HG03575 (cell line): Measurements from ENCODE around the gene FUT7.
"Not testable (repeated sequence)": the region's sequence is repeated elsewhere in the genome, so short reads cannot be mapped to it uniquely, and the experiment has no call there.

Source experiments
- ATAC-seq: cut with Tn5 transposase; IDR thresholded peaks from one replicate; pipeline ENCODE4 v1.9.1; 2021; ENCODE audit not compliant: unreplicated experiment, insufficient number of reproducible peaks, low FRiP score; ENCODE audit errors: extremely low read depth

Gene FUT7

DNA sequence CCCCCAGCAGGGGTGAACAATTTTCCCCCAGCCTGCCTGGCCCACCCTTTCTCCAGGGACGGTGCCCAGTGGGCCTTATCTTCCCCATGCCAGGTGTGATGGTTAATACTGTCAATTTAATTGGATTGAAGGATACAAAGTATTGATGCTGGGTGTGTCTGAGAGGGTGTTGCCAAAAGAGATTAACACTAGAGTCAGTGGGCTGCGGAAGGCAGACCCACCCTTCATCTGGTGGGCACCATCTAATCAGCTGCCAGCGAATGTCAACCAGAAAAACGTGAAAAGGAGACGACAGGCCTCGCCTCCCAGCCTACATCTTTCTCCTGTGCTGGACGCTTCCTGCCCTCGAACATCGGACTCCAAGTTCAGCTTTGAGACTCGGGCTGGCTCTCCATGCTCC is 5.6 kb upstream of the FUT7 start:
- no peak for ATAC-seq

DNA sequence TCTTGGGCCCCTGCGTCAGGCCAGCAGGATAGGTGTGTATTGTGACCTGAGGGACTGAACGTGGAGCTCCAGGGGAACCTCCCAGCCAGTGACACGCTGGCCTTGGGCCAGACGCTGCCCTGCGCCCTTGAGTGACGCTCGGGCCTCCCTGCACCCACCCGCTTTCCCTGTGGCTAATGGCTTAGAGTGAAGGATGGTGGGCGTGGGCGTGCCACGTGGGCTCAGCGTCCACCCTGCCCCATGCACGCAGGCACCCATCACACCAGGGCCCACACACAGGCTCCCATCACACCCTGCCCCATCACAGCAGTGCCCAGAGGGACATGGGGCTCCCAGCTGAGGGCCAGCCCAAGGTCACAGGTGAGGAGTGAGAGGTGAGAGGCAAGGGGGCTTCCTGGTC is 5.1 kb upstream of the FUT7 start:
- ATAC-seq = no peak

DNA sequence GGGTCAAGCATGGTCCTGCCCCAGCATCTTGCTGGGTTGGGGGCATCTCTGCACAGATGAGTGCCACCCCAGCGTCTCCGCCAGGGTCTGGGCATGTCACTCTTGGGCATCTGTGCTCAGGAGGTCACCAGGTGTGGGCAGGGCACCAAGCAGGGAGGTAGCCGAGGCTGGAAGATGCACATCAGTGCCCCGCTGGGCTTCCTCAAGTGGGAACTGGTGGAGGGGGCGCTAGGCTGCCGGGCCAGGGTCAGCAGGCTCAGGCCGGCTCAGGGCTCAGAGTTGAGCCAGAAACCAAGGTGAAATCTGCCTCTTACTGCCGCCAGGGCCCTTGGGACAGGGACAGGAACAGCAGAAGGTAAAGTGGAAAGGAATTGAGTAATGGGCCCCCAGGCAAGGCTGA is 4.0 kb upstream of the FUT7 start:
- ATAC-seq = no peak

DNA sequence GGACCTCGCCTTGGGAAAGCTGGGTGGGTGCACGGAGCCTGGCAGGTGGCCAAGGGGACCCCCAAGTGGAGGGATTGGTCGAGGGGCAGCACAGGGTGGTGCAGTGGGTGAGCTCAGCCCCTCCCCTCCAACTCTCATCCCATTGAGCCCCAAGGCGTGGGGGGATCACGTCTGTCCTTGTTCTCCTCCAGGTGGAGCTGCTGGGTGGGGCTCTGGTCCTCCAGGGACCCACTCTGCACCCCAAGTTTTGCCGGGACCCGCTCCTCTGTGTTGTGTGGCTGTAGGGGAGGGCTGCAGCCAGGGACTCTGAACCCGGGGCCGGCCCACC is 3.6 kb upstream of the FUT7 start:
- no peak for ATAC-seq

DNA sequence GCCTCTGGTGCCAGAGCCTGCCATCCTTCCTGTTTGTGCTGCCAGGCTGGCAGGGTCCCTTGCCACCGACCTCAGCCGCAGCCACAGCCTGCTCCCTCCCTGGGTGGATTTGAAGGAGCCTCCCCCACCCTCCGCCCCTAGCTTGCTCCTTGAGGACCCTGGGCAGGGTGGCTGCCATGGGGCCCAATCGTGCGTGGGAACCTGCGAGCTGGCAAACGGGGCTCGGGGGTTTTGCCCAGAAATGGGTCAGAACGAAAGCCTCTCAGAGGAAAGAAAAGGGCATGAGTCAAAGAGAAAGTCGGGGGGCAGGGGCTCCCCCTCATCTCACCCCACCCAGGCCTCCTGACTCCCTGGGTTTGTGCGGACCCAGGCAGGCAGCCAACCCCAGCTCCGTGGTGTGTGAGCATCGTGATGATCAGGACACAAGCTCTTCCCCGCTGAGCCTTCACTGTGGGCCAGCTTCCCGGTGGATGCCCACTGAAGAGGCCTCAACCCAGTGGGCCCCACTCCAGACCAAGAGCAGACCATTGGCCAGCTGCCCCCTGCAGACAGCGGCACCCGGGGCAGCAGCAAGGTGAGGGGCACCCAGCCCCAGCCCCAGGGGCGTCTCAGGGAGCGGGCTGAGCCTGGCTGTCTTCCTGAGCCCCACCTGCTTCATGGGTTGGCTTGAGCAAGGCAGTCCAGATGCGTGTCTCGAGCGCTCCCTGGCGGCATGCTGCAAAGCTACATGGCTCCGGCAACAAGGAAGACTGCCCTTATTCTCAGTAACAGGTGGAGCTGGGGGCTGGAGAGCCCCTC is 3.0 kb upstream of the FUT7 start:
- ATAC-seq = no peak

DNA sequence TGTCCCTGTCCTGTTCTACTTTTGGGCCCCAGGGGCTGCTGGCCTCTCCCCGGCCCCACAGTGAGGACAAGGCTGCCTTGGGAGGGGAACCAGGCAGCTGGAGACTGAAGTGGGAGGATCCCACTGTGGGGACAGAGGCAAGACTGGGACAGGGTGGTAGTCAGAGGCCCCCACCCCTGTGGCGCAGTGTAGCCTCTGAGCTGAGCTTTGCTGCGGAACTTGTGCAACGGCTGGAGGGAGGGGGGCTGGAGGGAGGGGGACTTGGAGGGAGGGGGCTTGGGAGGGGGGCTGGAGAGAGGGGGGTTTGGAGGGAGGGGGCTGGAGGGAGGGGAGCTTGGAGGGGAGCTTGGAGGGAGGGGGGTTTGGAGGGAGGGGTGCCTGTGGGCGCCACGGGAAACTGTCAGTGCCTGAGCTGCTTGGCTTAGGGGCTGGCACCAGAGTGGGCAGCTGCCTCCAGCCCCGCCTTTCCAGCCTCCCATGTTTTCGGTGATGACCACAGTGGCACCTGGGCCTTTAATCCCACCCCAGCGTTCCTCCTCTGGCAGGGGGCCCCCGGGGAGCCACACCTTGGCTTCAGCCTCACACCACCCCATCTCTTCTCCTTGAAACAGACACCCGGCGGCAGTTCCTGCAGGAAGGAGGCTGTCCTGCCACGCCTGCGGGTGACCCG is 2.3 kb upstream of the FUT7 start:
- ATAC-seq = no peak

DNA sequence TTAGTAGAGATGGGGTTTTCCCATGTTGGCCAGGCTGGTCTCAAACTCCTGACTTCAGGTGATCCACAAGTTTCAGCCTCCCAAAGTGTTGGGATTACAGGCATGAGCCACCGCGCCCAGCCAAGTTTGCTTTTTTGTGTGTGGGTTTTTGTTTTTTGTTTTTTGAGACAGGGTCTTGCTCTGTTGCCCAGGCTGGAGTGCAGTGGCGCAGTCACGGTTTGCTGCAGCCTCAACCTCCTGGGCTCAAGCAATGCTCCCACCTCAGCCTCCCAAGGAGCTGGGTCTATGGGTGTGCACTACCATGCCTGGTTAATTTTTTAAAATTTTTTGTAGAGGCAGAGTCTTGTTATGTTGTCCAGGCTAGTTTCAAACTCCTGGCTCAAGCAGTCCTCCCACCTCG is 1.6 kb upstream of the FUT7 start:
- ATAC-seq = not testable (repeated sequence)

DNA sequence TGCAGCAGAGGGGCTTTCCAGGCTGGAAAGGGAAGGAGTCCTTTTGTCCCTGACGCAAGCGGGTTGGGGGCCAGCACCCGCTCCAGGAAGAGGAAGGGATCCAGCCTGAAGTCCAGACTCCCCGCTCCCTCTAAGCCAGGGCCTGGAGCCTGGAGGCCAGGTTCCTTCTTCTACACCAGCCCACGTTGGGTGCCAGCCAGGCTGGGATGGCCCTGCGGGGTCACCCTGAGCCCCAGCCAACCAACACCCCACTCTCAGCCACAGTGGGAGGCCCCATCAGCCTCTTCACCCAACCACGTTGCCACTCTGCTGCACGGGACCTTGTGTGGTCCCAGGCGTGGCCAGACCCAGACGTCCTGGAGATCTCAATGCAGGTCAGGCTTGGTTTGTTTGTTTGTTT is 970 bp upstream of the FUT7 start:
- ATAC-seq = no peak

DNA sequence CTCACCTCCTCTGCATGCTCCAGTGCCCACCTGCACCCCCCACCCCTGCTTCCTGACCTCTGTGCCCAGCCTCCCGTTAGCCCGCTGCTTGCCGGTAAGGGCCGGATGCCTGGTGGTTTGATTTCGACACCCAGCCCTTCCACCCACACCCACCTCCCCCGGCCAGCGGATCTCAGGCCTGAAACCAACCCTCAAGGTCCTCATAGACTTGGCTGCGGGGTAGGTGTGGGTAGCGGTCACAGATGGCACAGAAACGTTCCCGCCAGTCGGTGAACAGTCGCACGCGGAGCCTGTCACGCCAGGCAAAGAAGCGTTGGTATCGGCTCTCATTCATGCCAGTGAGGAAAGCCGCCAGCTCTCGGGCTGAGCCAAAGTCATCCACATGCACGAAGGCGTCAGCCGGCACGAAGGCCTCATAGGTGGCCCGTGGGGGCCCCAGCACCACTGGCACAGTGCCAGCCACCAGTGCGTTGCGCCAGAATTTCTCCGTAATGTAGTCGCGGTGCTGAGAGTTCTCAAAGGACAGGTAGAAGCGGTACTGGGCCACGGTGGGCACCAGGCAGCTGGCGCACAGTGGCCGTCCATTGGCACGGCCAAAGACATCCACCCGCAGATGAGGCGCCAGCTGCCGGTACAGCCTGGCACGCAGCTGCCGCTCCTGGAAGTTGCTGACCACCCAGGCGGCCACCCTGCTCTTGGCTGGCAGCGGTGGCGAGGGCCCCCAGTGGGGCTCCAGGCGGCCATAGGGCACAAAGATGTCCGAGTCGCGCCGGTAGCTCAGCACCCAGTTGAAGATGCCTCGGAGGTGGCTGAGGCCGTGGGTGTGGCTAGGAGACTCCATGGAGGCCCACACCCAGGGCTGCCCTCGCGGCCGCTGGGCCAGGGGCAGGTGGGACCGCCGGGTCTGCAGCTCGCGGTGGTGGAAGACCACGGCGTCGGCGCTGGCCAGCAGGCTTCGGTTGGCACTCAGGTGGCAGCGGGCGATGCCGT is 1.1 kb downstream of the FUT7 start:
- ATAC-seq = no peak

DNA sequence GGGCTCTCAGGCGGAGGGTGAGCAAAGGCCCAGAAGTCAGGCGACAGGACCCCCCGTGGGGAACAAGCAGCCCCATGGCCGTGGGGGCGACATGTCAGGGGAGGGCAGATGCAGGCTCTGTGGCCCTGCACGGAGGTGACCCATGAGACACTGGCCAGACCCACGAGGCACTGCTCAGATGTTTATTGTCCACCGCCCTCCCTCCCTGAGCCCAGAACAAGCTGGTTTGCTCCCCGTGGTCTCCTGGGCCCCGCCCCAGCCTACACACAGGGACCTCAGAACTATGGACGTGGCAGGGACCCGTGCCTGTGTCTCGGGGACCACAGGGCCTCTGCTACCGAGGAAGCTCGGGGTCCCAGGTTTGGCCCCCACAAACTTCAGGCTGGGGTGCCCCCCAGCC is 1.9 kb downstream of the FUT7 start:
- ATAC-seq = no peak

DNA sequence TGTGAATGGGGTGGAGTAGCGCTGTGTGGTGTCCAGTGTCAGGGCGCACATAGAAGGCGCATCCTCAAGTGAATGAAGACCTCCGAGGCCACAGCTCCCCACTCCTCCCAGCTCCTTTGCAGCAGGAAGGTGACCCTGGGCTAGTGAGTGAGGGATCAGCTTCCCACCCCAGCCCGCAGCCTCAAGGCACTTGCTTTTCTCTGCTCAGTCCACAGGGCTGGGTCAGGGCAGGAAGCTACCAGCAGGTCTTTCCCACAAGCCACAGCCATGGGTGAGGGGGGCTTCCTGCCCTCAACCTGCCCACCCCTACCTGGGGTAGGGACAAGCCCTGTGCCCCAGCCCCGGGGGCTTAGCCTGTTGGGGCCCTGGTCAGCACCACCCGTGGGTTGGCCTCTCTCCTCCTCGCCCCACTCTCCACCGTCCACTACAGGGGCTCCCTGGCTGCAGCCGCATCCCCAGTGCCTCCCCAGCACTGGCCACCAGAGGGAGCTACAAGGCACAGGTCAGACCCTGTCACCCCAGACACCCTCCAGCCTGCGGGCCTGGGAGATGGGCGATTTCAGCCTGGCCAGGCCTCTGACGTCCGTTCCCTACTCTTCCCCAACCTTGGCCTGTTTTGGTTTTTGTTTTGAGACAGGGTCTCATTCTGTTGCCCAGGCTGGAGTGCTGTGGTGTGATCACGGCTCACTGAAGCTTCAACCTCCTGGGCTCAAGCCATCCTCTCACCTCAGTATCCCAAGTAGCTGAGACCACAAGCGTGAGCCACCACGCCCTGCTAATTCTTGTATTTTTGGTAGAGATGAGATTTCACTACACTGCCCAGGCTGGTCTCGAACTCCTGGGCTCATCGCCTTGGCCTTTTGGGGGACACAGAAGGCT is 2.6 kb downstream of the FUT7 start:
- no peak for ATAC-seq

DNA sequence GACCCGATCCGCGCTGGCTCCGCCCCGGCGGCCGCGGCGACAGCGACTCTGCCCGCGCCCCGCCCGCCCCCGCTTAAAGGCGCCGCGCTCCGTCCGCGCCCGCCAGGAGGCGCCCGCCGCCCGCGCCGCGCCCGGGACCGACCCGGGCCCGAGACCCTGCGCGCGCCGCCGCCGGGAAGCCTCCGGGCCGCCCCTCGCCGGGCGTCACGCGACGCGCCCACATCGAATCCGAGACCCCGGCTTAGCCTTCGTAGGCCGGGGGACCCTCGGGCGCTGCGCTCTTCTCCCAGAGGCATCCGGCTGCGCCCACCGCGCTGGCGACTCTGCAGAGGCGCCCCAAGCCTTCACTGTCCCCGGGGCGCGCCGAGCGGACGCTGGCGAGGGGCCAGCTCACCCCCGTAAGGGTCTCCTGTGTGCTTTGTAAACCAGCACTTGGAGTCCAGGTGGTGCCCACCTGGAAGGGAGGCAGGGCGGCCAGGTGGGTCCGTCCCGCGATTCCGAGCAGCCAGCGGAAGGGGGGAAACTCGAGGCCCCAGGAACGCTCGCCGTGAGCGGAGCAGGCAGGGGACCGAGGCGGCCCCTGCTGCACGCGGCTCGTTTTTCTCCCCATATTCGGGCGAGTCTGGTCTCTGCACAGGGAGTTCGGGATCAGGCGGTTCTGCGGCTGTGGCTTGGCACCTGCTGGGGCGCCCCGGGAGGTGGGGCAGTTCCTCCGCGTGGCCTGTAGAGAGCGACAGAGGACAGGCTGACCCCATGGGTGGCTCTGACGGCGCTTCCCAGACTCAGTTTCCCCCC is 3.4 kb downstream of the FUT7 start:
- no peak for ATAC-seq

DNA sequence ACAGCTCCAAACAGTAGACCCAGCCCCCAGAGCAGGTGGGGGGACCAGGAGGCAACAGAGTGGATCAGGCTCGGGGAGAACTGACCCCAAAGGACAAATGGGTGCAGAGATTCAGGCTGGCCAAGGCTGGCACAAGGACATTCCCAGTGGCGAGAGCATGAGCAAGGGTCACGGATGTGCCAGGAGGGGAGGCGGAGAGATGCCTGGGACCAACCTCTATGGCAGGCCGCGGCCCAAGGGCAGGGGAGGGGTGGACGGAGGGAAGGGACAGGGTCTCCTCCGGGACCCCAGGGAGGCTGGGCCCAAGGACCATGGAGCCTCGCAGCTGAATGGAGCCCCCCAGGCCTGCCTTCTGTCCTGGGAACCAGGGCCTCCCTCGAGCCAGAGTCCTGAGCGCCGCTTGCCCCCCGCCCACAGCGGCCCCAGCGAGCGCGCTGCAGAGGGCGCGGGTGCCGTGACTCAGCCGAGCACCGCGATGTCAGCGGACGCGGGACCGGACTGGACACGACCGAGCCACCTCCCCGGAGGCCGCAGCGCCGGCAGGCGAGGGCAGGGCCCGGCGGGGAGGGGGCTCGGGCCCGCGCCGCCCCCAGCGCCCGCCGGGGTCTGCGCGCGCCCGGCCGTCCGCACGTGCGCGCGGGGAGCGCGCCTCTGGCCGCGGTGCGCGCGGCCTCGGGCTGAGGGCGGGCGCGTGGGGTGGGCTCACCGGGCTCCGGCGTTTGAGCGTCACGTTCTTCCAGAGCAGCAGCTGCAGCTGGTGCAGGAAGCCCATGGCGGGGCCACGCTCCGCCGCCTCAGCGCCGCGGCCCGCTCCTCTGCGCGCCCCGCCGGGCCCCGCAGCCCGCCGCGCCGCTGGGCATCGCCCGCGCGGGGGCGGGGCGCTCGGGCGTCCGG is 4.3 kb downstream of the FUT7 start, which contains the start of gene ABCA2:
ABCA2 (minus strand) TSS at position 869 of the 894 bp plus-strand sequence; CDS start at position 772, 97 bp downstream.
- no peak for ATAC-seq

DNA sequence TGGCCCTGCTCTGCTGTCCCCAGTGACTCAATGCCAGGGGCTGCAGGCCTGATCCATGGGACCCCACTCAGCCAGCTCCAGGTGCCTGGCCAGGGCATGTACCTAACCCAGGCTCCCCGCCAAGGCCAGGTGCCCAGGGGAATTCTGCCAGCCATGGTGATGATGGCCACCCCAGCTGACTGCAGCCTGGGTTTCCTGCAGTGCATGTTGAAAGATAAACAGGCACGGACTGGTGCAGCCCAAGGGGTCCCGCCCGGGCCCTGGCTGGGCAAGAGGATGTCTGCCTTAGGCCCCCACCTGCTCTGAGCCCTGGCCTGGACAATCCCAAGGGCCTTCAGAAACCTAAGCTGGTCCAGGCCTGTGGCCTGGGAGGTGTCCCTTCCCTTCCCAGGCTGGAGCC is 5.1 kb downstream of the FUT7 start:
- no peak for ATAC-seq

DNA sequence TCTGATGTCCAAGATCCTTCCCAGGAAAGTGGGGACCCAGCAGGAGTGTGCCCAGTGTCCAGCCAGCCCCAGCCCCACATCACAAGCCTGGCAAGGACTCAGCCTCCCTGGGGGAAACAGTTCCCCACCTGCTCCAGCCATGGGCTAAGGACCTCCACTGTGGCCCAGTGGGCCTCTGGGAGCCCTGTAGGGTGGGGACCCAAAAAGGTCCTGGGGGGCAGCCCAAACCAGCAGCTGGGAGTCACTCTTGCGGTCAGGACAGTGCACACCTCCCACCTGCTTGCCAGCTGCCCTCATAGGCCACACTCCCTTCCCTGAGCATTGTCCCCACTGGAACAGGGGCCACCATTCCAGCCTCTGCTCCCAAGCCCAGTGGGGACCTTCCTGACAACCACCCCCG is 5.5 kb downstream of the FUT7 start:
- ATAC-seq = no peak

DNA sequence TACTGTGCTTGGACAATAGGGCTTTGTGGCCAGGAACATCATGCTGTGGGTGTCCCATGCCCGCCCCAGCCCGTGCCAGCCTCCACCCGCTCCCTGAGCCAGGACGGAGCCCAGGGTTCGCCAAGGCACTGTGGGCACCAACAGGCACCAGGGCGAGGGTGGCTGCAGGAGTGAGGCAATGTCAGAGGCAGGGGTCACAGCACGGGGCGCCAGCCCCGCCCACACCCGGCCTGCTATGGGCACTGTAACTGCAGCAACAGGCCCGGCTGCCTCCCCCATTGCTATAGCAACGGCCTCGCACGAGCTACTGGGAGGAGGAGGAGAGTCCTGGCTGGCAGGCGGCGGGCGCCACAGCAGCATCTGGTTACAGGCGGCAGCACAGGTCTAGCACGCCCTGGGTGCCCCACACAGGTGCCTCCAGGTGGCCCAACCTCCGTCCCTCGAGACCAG is 6.3 kb downstream of the FUT7 start:
- no peak for ATAC-seq

DNA sequence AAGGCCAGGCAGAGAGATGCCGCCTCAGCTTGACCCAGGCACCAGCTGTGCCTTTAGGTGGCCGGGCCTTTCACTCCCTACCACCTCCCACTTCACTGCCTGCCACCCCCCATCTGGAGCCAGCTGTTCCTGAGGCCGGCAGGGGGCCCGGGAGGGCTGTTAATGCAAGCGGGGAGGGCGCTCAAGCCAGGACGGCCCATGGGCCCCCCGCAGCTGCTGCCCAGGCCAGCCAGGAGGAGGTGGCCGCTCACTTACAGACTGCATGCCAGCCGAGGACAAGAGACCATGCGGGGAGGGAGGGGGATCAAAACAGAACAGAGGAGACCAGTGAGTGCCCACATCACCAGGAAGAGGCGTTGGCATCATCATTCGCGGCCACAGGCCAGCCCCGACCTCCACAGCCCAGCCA is 8.3 kb downstream of the FUT7 start:
- no peak for ATAC-seq
